Left colon (tissue), 2 donors: ENCODE measurements around the gene POSTN. TPM values are rescaled to one million over a fixed set of nuclear protein-coding genes. Genes with fewer than 3 reads are reported as not detected.
"Not testable (repeated sequence)": the region's sequence is repeated elsewhere in the genome, so short reads cannot be mapped to it uniquely, and the experiment has no call there.

ENCODE experiments used
- ATAC-seq: fragments of 200-7000 bp; cut with Tn5 transposase; one replicate; pipeline ENCODE4 v1.9.1; 2020; ENCODE audit warnings: mild to moderate bottlenecking, moderate library complexity
- DNase-seq, 2 donors: peaks; one replicate each; pipeline ENCODE4 v3.0.0-alpha.2; 2020
- intact Hi-C, 2 donors: fragments of 100-400 bp; cut with DNase I in 1 of 2; cut with micrococcal nuclease in 1 of 2; formaldehyde crosslinking; loops; one replicate each; pipeline versions ENCODE4 v1.11.2 to v1.14.0; 2022; cut with DNase I, micrococcal nuclease
- total RNA-seq, 2 donors: library from RNA; stranded (reverse); fragmentation: NEBNext Ultra II Directional; extraction: Animal tissue kit (Norgen Biotek cat#: 25700); gene quantifications; one replicate each; pipeline ENCODE4 v1.2.1, GENCODE V29; 2021
- donor health status: DM: no; HTN: no; CAD: no.
- donor health status: DM: yes; HTN: yes; CAD: no.

POSTN gene
- total RNA-seq, 2 donors from 2014 or later = 12.7 to 30.7 TPM

- intact Hi-C loops = loop anchor here in 1 of 2 donors (10.0 kb wide), 2 partner anchors 497 to 527 kb away; partner anchors contain the start of gene CSNK1A1L
- no peak for ATAC-seq
- DNase-seq = no peak
Measured at GRCh38 chr13:37601648-37602440, 3.3 kb upstream of the POSTN start.

GRCh38 chr13:37599519-37599918 is 951 bp upstream of the POSTN start:
- DNase-seq (no peak), ATAC-seq (no peak)
- intact Hi-C loops = no loop called here

GRCh38 chr13:37597477-37598025 is 1.0 kb downstream of the POSTN start:
- DNase-seq (no peak), ATAC-seq (no peak)
- intact Hi-C loops = no loop called here

GRCh38 chr13:37596805-37597204 is 1.8 kb downstream of the POSTN start:
- ATAC-seq = no peak

GRCh38 chr13:37595162-37595561 is 3.4 kb downstream of the POSTN start:
- ATAC-seq (no peak), DNase-seq (no peak)
- intact Hi-C loops = no loop called here

More at GRCh38 chr13:37596805-37597204, 1.8 kb downstream of the POSTN start:
- intact Hi-C loops = no loop called here
- DNase-seq = no peak

GRCh38 chr13:37594550-37594949 is 4.0 kb downstream of the POSTN start:
- ATAC-seq (no peak), DNase-seq (no peak)
- intact Hi-C loops = no loop called here

- intact Hi-C loops, ATAC-seq, DNase-seq: not testable (repeated sequence)
Measured at GRCh38 chr13:37589381-37589780, 9.2 kb downstream of the POSTN start.

GRCh38 chr13:37587236-37587635 is 11.3 kb downstream of the POSTN start:
- intact Hi-C loops = no loop called here
- no peak for DNase-seq
- ATAC-seq = no peak

- intact Hi-C loops = no loop called here
- DNase-seq (no peak), ATAC-seq (no peak)
Measured at GRCh38 chr13:37586164-37586563, 12.4 kb downstream of the POSTN start.

- intact Hi-C loops = no loop called here
- DNase-seq (no peak), ATAC-seq (no peak)
Measured at GRCh38 chr13:37585541-37585940, 13.0 kb downstream of the POSTN start.

- intact Hi-C loops = no loop called here
- DNase-seq (no peak), ATAC-seq (no peak)
Measured at GRCh38 chr13:37576601-37577000, 22.0 kb downstream of the POSTN start.

- ATAC-seq = no peak
- intact Hi-C loops = no loop called here
Measured at GRCh38 chr13:37565425-37565824, 33.1 kb downstream of the POSTN start.

GRCh38 chr13:37561031-37561430 is 37.5 kb downstream of the POSTN start:
- no peak for DNase-seq
- no peak for ATAC-seq
- intact Hi-C loops = no loop called here

More at GRCh38 chr13:37565425-37565824, 33.1 kb downstream of the POSTN start:
- DNase-seq = no peak

GRCh38 chr13:37560526-37560925 is 38.0 kb downstream of the POSTN start:
- ATAC-seq = no peak
- intact Hi-C loops = no loop called here
- DNase-seq = no peak

GRCh38 chr13:37558766-37559165 is 39.8 kb downstream of the POSTN start:
- DNase-seq, ATAC-seq, intact Hi-C loops: not testable (repeated sequence)

GRCh38 chr13:37546087-37546486 is 52.5 kb downstream of the POSTN start:
- DNase-seq = no peak
- no peak for ATAC-seq
- intact Hi-C loops = no loop called here

GRCh38 chr13:37544995-37545394 is 53.6 kb downstream of the POSTN start:
- no peak for ATAC-seq
- intact Hi-C loops = no loop called here
- no peak for DNase-seq

GRCh38 chr13:37539976-37540605 is 58.5 kb downstream of the POSTN start:
- ATAC-seq (no peak), DNase-seq (no peak)
- intact Hi-C loops = no loop called here

GRCh38 chr13:37539170-37539569 is 59.4 kb downstream of the POSTN start:
- no peak for DNase-seq
- ATAC-seq = no peak
- intact Hi-C loops = no loop called here

- intact Hi-C loops = no loop called here
- DNase-seq (no peak), ATAC-seq (no peak)
Measured at GRCh38 chr13:37535501-37535900, 63.1 kb downstream of the POSTN start.
